GM10266 (cell line): ENCODE data around the gene ASAP3.
"Not testable (repeated sequence)": the region's sequence is repeated elsewhere in the genome, so short reads cannot be mapped to it uniquely, and the experiment has no call there.

ENCODE experiments used
- DNase-seq: peaks from one replicate; pipeline ENCODE4 v3.0.0; 2012; ENCODE audit errors: extremely low spot score
- CTCF ChIP-seq: IDR thresholded peaks from 2 replicates; pipeline ENCODE4 v1.5.1; 2012; ENCODE audit warnings: mild to moderate bottlenecking, low read depth; ENCODE audit not compliant: control insufficient read depth, insufficient read depth; ENCODE audit errors: missing control alignments

The ASAP3 gene

GRCh38 chr1:23509896-23510295, 25.9 kb upstream of the ASAP3 start:
- no peak for DNase-seq
- TF ChIP-seq CTCF = no peak

GRCh38 chr1:23506376-23507107, 22.6 kb upstream of the ASAP3 start:
- DNase-seq = no peak
- no peak for TF ChIP-seq CTCF

GRCh38 chr1:23505851-23506250, 21.9 kb upstream of the ASAP3 start:
- no peak for DNase-seq
- TF ChIP-seq CTCF = no peak

- DNase-seq = not testable (repeated sequence)
Observed at GRCh38 chr1:23504156-23504555, 20.2 kb upstream of the ASAP3 start.

GRCh38 chr1:23502951-23503350, 19.0 kb upstream of the ASAP3 start:
- no peak for DNase-seq
- TF ChIP-seq CTCF = no peak

GRCh38 chr1:23500466-23500865, 16.5 kb upstream of the ASAP3 start:
- DNase-seq = no peak
- no peak for TF ChIP-seq CTCF

GRCh38 chr1:23497777-23498439, 13.9 kb upstream of the ASAP3 start:
- no peak for DNase-seq
- no peak for TF ChIP-seq CTCF
